Cardiac muscle cell (in vitro differentiated cells and primary cell): ENCODE data around the gene NHLRC2. TPM values are rescaled to one million over a fixed set of nuclear protein-coding genes. Genes with fewer than 3 reads are reported as not detected.

Source experiments
- DNase-seq, 2 donors: peaks; one replicate each; pipeline versions ENCODE4 v3.0.0 to v3.0.0-alpha.2; 2010 to 2017; ENCODE audit warnings: low read depth in 1 of 2, low spot score in 1 of 2
- H3K27ac ChIP-seq: fragments of 200-600 bp; sonication (generic); 2 replicates; pipeline ENCODE4 v1.5.1; 2016
- H3K27me3 ChIP-seq: fragments of 200-600 bp; sonication (generic); 2 replicates; pipeline ENCODE4 v1.6.0; 2016; ENCODE audit warnings: control low read depth
- H3K36me3 ChIP-seq: fragments of 200-600 bp; sonication (generic); 2 replicates; pipeline ENCODE4 v1.5.1; 2016; ENCODE audit warnings: control low read depth
- H3K4me1 ChIP-seq: fragments of 200-600 bp; sonication (generic); 2 replicates; pipeline ENCODE4 v1.8.1; 2017; ENCODE audit warnings: low read depth, mild to moderate bottlenecking, mixed run types
- H3K4me3 ChIP-seq: fragments of 200-600 bp; sonication (generic); 2 replicates; pipeline ENCODE4 v1.5.1; 2016; ENCODE audit warnings: mild to moderate bottlenecking
- H3K9me3 ChIP-seq: fragments of 200-600 bp; sonication (generic); 2 replicates; pipeline ENCODE4 v1.5.1; 2017; ENCODE audit warnings: low read depth, mild to moderate bottlenecking, control low read depth
- CTCF ChIP-seq: IDR thresholded peaks from 2 replicates; pipeline ENCODE4 v1.5.1; 2012; ENCODE audit warnings: low read depth, mild to moderate bottlenecking, low read length
- polyA plus RNA-seq: library from polyadenylated mRNA; unstranded; fragments of >200 nt; fragmentation: Nextera tagmentation; extraction: Ambion mirVana; gene quantifications from 2 replicates; pipeline ENCODE4 v1.2.1, GENCODE V29; 2016
- total RNA-seq: library from RNA; depleted of rRNA; stranded (reverse); fragments of >200 nt; gene quantifications from 2 replicates; pipeline ENCODE4 v1.2.3, GENCODE V29; 2016

Gene NHLRC2
- total and polyA plus RNA-seq, 2 experiments from 2014 or later: 14.0 to 99.6 TPM

- TF ChIP-seq CTCF: no peak
- no peaks in the 10 kb centered on the region for H3K36me3 ChIP-seq
- H3K9me3 ChIP-seq: no peaks in the 10 kb centered on the region
- H3K27ac ChIP-seq: no peak overlapping the region
- no peaks in the 10 kb centered on the region for H3K27me3 ChIP-seq
- H3K4me1 ChIP-seq: peaks cover 7% of the 10 kb centered on the region
- DNase-seq: no peak
- no peak overlapping the region for H3K4me3 ChIP-seq
Measured at GRCh38 chr10:113930482-113931057, 76.1 kb downstream of the NHLRC2 start.

- Histone ChIP-seq H3K27me3 (no peaks in the 10 kb centered on the region), H3K36me3 (no peaks in the 10 kb centered on the region), H3K27ac (no peak overlapping the region), H3K9me3 (no peaks in the 10 kb centered on the region), H3K4me1 (peaks cover 7% of the 10 kb centered on the region), H3K4me3 (no peak overlapping the region)
- no peak for TF ChIP-seq CTCF
- no peak for DNase-seq
Measured at GRCh38 chr10:113932854-113933253, 78.4 kb downstream of the NHLRC2 start.

GRCh38 chr10:113933894-113934532 lies 79.6 kb downstream of the NHLRC2 start:
- no peaks in the 10 kb centered on the region for H3K36me3 ChIP-seq
- no peaks in the 10 kb centered on the region for H3K9me3 ChIP-seq
- H3K27me3 ChIP-seq: no peaks in the 10 kb centered on the region
- no peak overlapping the region for H3K4me3 ChIP-seq
- no peak for TF ChIP-seq CTCF
- H3K27ac ChIP-seq: no peak overlapping the region
- peaks cover 7% of the 10 kb centered on the region for H3K4me1 ChIP-seq
- no peak for DNase-seq

GRCh38 chr10:113937258-113937657 lies 82.8 kb downstream of the NHLRC2 start:
- H3K27me3 ChIP-seq: no peaks in the 10 kb centered on the region
- H3K4me1 ChIP-seq: no peaks in the 10 kb centered on the region
- DNase-seq: no peak
- no peak overlapping the region for H3K27ac ChIP-seq
- H3K4me3 ChIP-seq: no peak overlapping the region
- H3K36me3 ChIP-seq: no peaks in the 10 kb centered on the region
- no peak for TF ChIP-seq CTCF
- H3K9me3 ChIP-seq: no peaks in the 10 kb centered on the region

GRCh38 chr10:113937756-113938155 lies 83.3 kb downstream of the NHLRC2 start:
- no peaks in the 10 kb centered on the region for H3K36me3 ChIP-seq

More at GRCh38 chr10:113937756-113938155, 83.3 kb downstream of the NHLRC2 start:
- Histone ChIP-seq H3K4me1 (no peaks in the 10 kb centered on the region), H3K9me3 (no peaks in the 10 kb centered on the region), H3K4me3 (no peak overlapping the region), H3K27me3 (no peaks in the 10 kb centered on the region), H3K27ac (no peak overlapping the region)
- TF ChIP-seq CTCF: no peak
- no peak for DNase-seq
